Stimulated activated CD8-positive, alpha-beta memory T cell treated with anti-CD3 and anti-CD28 coated beads, Interleukin-7, amount 100 ng/mL, for 48 hours (primary cell): ENCODE measurements around the gene ARFGAP1.
A peak's percentile ranks its signal among the peaks of the same experiment; 100 is the strongest.

ENCODE experiments used
- DNase-seq, 2 donors: peaks; one replicate each; pipeline ENCODE4 v3.0.0-alpha.2; 2020; ENCODE audit warnings: low read depth in 1 of 2; ENCODE audit errors: extremely low read depth in 1 of 2

The ARFGAP1 gene

DNA sequence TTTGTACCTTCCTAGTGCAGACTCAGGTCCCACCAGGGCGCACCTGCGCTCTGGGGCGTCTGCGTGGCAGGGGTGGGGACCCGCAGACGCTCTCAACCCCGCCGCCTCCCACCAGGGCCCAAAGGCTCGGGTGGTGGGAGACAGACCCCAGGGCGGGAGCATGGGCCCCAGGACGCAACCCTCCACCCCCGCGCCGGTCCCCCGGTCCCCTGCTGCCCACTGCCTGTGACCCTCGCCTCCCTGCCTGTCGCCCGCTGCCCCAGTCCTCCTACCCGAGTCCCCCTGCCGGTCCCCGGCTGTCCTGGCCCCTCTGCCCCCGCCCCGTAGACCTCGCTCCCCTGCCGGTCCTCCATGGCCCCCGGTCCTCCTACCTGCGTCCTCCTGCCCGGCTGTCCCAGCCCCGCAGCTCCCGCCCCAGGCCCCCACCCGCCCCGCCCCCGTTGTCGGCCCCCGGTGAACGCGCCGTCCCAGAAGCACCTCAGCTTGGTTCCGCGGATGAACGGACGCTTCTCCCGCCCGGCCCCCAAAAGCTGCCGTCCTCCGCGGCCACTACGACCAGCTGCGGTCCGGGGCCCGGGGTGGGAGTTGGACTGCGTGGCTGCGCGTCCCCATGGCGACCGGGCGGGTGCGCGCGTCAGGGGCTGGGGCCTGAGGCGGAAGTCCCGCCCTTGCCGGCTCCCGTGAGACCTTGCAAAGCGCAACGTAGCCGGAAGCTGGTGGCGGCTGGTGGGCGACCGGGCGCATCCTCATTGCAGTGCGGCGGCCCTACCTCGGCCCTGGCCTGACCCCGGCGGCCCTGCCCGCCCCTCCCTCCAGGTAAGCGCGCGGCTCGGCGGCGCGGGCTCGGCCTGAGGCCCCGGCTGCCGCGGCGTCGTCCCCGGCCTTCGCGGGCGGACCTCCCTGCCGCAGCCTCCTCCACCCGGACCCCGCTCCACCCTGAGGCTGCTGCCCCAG lies at the start of gene ARFGAP1:
TSS of gene ARFGAP1 (plus strand) at position 709 of the 954 bp plus-strand sequence. CDS start 2,768 bp downstream, outside the sequence.
- DNase-seq = peak; percentile 80 to 86

DNA sequence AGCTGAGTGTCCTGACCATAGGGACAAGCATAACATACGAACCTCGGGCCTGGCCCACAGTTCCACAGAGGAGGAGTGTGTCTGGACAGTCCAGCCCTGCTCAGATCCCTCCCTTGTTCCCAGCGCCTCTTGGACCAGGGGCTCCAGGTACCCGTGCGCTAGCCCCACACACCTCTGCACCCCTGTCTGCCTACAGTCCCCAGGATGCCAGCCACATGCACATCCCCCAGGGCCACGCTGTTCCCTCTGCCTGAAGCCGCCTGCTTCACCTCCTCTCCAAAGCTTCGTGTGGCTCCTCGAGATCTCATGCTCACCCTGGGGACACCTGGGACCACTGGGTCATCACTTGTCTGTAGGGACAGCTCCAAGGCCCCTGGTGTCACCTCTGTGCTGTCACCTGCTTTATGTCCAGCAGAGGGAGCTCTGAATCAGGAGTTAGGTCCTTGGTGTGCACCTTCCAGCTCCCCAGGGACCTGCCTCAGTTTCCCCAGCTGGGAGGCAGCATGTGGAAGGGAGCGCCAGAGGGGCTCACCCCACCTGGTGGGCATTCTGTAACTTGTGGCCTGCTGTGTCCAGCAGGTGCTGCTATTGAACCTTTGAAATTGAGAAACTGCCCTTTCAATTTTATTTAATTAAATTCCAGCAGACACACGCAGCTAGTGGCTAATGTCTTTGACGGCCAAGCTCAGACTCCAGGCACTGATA lies 49.3 kb upstream of the ARFGAP1 start:
- no peak for DNase-seq

DNA sequence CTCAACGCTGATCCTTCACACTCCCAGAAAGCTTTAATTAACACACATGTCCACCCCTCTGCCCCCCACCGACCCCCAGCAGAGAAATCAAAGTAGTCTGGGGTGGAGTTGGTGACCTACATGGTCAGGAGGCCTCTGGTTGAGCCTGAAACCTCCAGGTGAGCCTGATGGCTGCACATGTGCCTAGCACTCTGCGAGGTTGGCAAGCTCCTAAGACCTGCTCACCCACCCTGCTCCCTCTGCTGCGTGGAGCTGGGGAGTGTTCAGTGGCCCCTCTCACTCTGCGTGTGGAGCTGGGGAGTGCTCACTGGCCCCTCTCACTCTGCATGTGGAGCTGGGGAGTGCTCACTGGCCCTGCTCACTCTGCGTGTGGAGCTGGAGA lies 48.8 kb upstream of the ARFGAP1 start:
- DNase-seq = no peak

DNA sequence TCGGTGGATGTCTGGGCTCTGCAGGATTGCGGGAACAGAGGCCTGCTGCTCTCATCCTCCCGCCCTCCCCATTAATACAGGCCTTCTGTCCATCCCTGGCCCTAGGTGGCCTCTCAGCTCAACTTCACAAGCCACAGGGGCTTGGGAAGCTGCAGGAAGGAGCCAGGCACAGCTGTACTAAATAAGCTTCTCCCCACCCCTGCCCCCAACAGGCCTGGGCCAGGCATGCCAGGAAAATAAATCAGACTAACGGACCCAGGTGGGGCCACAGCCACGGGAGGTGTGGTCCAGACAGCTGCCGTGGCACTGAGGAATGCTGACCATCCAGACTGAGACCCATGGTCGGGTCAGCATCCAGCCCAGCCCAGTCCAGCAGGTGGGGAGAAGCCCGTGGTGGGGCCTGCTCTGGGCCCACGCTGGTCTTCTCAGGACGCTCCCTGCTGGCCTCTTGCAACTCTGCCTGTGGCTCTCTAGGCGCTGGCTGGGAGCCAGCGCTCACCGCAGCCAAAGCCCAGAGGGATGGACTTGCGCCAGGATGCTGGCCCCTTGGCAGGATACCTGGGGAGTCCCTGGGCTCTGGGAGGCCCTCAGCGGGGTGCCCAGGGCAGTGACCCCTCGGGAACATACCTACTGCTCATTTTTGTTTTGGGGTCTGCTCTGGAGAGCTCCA lies 48.1 kb upstream of the ARFGAP1 start:
- no peak for DNase-seq

DNA sequence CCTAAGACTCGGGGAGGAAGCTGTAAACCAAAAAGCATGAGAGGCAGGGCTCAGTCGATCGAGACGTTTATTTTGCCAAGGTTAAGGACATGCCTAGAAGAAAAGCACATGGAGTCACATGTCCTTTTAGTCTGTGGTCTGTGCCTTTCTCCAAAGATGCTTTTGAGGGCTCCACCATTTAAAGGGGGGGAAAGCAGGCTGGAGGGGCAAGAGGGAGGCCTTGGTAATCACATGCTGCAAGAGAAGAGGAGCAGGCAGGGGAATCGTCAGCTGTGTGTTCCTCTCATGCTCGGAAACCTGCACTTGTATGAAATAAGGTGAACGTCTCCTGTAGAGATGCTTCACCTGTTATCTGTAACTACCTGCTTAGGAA lies 47.5 kb upstream of the ARFGAP1 start:
- no peak for DNase-seq

DNA sequence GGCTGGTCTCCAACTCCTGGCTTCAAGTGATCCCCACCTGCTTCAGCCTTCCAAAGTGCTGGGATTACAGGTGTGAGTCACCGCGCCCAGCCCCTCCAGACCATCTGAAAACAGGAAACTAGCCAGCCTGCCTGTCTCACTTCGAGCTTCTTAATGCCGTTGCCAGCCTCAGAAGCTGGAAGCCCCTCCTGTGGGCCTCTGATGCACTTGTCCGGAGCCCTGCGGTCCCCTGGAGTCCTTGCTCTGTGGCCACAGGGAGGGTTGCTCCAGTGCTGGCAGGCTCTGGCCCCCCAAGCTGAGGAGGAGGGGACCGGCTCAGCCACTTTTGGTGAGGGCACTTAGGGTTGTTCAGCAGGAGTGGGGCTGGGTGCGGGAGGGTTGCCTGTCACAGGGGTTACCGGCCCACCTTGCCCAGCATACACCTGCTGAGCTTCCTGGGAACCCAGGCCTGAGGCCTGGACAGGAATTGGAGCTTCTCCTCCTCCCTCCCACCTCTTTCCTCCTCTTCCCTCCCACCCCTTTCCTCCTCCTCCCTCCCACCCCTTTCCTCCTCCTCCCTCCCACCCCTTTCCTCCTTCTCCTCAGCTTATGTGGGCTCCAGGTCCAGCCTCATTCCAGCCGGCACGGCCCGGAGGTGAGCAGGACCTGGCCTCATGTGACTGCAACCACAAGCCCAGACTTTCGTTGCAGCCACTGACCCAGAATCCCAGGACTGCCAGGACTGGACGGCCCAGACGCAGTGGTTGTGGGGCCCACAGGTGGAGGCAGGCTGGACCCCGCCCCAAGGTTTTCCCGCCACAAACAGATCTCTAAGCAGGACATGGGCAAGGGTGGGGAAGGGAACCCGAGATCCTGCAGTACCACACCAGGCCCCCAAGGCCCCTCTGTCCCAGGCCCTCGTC lies 46.3 kb upstream of the ARFGAP1 start:
- DNase-seq = no peak

DNA sequence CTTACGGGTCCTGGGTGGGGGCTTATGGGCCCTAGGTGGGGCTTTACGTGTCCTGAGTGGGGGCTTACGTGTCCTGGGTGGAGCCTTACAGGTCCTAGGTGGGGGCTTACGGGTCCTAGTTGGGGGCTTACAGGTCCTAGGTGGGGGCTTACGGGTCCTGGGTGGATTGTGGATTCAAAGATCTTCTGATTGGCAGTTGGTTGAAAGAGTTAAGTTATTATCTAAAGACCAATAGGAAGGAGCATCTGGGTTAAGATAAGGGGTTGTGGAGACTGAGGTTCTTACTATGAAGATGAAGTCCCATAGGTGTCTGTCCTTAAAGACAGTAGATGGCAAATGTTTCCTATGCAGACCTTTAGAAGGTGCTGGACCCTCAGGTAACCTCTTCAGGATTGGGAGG lies 45.4 kb upstream of the ARFGAP1 start:
- no peak for DNase-seq

DNA sequence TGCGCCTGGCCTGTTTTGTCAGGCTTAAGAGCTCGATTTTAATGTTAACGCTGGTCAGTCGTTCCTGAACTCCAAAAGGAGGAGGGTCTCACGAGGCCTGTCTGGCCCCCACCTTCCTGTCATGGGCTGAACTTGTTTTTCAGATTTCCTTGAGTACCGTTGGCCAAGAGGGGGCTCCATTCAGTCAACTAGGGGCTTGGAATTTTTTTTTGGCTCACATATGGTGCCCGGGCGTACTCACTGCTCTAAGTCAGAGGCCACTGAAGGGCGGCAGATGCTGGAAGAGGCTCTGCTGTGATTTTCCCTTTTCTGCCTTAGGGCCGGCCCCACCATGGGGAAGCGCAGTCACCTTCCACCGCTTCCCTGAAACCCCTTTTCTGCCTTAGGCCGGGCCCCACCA lies 43.8 kb upstream of the ARFGAP1 start:
- no peak for DNase-seq

DNA sequence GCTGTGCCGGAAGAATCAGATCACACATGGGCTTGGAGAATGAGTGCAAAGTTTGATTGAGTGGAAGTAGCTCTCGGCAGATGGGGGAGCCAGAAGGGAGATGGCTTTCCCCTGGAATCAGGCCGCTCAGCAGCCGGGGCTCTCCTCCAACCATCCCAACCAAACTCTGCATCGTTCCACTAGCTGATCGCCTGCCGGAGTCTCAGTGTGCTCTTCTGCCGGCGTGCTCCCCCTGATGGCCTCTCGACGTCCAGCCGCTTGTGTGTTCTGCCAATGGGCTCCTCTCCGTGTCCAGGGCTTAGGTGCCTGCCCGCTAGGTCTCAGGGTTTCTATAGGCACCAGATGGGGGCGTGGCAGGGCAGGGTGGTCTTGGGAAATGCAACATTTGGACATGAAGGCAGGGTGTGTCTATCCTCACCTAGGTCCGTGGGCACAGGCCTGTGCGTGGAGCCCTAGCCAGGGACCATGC lies 41.8 kb upstream of the ARFGAP1 start:
- DNase-seq = no peak

DNA sequence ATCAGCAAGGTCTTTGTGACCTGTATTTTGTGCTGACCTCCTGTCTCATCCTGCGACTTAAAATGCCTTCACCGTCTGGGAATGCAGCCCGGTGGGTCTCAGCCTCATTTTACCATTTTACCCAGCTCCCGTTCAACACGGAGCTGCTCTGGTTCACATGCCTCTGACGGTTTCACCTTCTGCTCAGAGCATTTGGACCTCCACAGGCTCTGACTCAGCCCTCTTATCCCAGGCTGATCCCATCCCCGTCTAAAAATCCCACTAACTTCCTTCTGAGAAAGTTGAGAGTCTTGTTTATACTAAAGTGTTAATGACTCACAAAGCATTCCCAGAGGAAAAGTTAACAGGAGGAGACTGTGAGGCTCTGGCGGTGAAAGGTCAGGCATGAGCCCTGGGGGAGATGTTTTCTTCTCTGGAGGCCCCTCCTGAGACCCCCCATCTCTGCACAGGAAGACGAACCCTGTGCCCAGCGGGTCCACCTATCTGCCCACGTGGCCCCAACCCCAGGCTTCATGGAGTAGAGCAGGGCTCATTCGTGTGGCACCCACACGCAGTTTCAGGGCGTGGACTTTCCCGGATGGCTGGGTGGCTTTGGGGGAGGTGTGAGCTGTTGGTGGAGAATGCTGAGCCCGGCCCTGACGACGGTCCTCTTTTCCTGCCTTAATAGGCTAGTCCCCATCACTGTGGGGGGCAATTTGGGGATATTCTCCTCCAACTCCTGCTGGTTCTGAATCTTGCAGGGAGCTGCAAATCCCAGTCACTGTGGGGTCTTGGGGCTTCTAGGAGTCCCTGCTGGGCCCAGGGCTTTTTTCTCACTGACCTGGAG lies 40.2 kb upstream of the ARFGAP1 start:
- DNase-seq = no peak

DNA sequence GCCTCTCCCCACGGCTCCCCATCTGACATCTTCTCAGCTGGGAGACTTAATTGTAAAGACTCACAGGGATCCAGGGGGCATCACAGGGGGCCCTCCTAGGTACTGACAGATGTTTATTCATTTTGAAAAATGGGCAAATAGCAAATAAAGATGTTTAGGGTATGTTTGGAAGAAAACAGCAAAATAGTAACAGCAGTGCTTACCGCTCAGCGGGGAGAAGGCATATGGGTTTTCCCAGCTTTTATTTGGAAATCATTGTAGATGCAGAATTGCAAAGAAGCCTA lies 39.6 kb upstream of the ARFGAP1 start:
- no peak for DNase-seq

DNA sequence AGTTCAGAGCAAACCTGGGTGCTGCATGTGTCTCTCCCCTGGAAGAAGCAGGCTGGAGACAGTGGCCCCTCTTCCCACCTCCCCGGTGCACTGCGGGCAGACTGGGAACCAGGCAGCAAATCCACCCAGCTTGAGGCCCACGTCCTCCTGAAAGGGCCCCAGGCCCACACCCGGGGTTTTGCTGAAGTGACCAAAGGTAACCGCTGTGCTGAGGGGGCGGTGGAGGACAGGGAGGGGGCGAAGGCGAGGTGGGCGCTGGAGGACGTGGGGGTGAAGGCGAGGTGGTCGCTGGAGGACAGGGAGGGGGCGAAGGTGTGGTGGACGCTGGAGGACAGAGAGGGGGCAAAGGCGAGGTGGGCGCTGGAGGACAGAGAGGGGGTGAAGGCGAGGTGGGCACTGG lies 38.7 kb upstream of the ARFGAP1 start:
- DNase-seq = no peak

DNA sequence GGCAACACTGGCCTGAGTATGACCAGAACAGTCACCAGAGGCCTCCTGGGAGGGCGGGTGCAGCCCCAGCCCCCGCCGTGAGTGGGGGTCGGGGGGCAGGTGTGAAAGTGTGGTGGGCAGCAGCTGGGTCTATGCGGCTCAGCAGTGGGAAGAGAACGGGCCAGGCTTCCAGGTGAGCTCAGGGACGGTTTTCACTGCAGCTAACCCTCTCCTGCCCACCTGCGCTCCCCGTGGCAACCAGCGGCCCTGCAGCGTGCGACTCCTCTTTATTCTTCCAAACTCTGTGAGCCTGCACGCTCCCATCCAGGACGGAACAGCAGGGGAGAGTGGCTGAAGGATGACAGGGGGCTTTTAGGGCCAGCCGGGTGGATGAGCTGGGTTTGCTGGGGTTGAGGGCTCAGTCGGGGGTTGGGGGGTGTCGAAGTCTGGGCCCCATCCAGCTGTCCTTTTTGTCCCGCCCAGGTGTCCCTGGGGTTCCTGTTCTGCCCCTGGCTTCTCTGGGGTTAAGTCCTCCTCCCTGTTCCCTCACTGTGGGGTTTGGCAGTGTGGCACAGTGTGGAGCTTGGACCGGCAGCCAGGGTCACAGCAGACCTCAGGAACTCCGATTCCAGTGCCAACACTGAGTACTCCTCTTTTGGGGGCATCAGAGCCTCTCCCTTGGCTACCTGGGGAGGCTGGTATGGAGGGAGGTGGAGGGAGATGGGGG lies 37.8 kb upstream of the ARFGAP1 start:
- DNase-seq = no peak

DNA sequence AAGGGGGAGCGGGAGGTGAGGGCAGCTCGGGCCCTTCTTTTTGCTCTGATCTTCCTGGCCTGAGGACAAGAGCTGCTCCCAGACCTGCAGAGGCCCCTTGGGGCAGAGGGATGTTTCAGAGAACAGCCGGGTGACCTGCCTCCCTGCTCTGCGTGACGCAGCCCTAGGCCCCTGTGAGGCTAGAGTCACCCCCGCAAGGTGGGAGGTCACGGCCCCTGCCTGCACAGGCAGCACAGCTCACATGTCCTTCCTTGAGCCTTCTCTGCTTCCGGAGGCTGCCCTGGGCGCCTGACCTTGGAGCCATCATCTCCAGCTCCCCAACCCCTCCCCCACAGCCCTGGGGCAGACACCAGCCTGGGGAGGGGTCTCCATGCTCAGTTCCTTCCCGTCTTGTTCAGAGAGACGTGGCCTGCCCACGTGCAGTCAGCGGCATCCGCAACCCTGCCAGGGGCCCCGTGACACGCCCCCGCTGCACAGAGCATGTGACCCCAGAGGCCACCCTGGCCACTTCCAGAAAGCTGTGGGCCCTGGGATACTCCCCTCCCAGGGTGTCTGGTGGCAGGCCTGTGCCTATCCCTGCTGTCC lies 37.1 kb upstream of the ARFGAP1 start, which contains the start of gene BIRC7:
TSS of gene BIRC7 (plus strand) at position 507 of the 585 bp plus-strand sequence. CDS start 192 bp downstream, outside the sequence.
- DNase-seq = no peak

DNA sequence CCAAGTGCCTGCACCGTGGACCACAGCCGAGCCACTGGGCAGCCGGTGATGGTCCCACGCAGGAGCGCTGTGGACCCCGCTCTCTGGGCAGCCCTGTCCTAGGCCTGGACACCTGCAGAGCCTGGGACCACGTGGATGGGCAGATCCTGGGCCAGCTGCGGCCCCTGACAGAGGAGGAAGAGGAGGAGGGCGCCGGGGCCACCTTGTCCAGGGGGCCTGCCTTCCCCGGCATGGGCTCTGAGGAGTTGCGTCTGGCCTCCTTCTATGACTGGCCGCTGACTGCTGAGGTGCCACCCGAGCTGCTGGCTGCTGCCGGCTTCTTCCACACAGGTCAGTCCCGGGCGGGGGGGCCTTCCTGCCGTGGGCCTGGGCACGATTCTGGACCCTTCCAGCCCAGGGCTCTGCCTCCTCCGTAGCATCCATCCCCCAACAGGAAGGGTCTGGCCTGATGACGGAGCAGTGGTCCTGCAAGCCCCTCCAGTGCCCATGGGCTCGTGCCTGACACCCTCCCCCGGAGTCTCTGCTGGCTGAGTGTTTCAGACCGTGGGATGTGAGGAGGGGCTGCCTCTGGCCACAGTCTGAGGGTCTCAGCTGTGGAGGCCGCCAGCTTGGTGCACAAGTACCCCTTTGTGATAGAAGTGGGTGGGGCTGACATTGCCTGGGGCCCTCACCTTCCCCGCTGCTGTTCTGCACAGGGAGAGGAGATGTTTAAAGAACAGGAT lies 36.3 kb upstream of the ARFGAP1 start:
- no peak for DNase-seq

DNA sequence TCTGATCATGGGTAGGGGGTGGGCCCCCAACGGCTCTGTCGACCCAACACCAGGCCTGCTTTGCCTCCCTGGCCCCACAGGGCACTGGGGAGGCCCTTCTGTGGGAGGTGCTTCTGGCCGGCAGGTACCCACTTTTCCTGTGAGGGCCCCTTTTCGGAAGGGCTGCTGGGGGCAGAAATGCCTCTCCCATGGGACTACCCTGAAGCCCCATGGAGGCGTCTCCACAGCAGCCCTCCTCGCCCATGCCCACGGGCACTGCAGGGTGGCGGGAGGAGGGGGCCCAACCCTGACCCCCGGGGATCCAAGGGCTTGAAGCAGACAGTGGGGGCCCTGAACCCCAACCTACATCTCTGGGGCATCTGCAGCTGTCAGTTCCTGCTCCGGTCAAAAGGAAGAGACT lies 34.6 kb upstream of the ARFGAP1 start:
- DNase-seq = no peak

DNA sequence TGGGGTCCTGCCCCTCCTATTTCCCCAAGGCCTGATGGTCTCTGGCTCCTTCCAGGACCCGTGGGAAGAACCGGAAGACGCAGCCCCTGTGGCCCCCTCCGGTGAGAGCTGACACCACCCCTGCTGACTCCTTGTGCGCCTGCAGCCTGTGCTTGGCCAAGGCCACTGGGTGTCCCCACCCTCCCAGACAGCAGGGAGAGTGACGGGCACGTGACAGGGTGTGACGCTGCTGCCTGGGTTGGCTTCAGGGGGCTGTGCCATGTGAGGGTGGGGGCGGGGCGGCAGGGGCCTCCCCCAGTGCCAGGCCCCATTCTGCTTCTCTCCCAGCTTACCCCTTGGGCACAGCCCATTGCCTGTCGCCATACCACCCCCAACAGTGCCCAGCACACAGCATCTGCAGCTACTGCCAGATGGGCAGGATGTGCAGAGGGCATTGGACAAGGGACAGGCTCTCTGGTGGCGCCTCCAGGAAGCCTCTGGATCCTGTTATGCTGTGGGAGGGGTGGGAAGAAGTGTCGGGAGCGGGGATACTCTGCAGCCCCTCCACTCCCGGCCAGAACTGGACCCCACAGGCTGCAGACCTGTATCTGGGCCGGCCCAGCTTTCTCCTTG lies 34.0 kb upstream of the ARFGAP1 start:
- DNase-seq = no peak

DNA sequence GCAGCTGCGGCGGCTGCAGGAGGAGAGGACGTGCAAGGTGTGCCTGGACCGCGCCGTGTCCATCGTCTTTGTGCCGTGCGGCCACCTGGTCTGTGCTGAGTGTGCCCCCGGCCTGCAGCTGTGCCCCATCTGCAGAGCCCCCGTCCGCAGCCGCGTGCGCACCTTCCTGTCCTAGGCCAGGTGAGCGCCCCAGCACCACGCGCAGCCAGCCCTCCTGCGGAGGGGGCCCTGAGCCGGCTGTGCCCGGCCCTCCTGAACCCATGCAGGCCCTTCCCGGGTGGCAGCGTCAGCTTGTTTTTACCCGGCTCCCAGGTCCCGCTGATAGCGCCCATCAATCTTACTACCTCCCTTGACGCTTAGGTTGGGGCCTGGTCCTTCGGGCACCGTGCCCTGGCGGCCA lies 33.2 kb upstream of the ARFGAP1 start:
- DNase-seq = no peak
